Gastrocnemius medialis (tissue), 4 donors: Measurements from ENCODE around the gene PEX26. TPM values are rescaled to one million over a fixed set of nuclear protein-coding genes. Genes with fewer than 3 reads are reported as not detected.
"Not testable (repeated sequence)": the region's sequence is repeated elsewhere in the genome, so short reads cannot be mapped to it uniquely, and the experiment has no call there.

Experiments used
- ATAC-seq, 2 donors: fragments of 150-250 bp; one replicate each; pipeline ENCODE4 v1.9.1; 2016
- DNase-seq, 2 donors: peaks; one replicate each; pipeline ENCODE4 v3.0.0-alpha.2; 2019
- H3K27ac ChIP-seq, 4 donors: fragments of 200-600 bp; sonication (generic); 1 replicate in 1 of 4; 2 replicates in 3 of 4; pipeline ENCODE4 v1.5.1; 2016 to 2018; ENCODE audit warnings: mild to moderate bottlenecking in 2 of 4, moderate library complexity in 1 of 4
- H3K27me3 ChIP-seq, 3 donors: fragments of 200-600 bp; sonication (generic) in 2 of 3; 1 replicate in 1 of 3; 2 replicates in 2 of 3; pipeline versions ENCODE4 v1.5.1 to v1.6.0; 2016 to 2019; ENCODE audit warnings: mild to moderate bottlenecking in 1 of 3, moderate library complexity in 1 of 3
- H3K36me3 ChIP-seq, 2 donors: fragments of 200-600 bp; sonication (generic) in 1 of 2; one replicate each; pipeline ENCODE4 v1.5.1; 2017 to 2018
- H3K4me1 ChIP-seq, 2 donors: fragments of 200-600 bp; sonication (generic) in 1 of 2; one replicate each; pipeline ENCODE4 v1.5.1; 2016 to 2017; ENCODE audit warnings: mild to moderate bottlenecking in 2 of 2
- H3K4me3 ChIP-seq, 4 donors: fragments of 200-600 bp; sonication (generic) in 3 of 4; 1 replicate in 1 of 4; 2 replicates in 3 of 4; pipeline ENCODE4 v1.5.1; 2016 to 2019; ENCODE audit warnings: mild to moderate bottlenecking in 2 of 4
- H3K9me3 ChIP-seq, 3 donors: fragments of 200-600 bp; sonication (generic) in 2 of 3; 1 replicate in 1 of 3; 2 replicates in 2 of 3; pipeline ENCODE4 v1.5.1; 2016 to 2019
- POLR2A ChIP-seq, 2 donors: fragments of 450-650 bp; IDR thresholded peaks; one replicate each; pipeline ENCODE4 v1.6.1; 2017; ENCODE audit warnings: antibody characterized with exemption in 2 of 2, mild to moderate bottlenecking in 2 of 2, moderate library complexity in 2 of 2
- in situ Hi-C, 4 donors: fragments of 200-750 bp; cut with MboI; loops; one replicate each; pipeline versions ENCODE4 v1.15.0 to v1.8.0; 2017; ENCODE audit warnings: low sequenced_read_pairs in 4 of 4
- intact Hi-C: fragments of 100-400 bp; cut with DNase I; formaldehyde crosslinking; loops from one replicate; pipeline ENCODE4 v1.15.1; 2023; ENCODE audit warnings: low total_unique reads
- total RNA-seq, 4 donors: library from RNA; depleted of rRNA; stranded (reverse); fragments of >200 nt; gene quantifications; one replicate each; pipeline versions ENCODE4 v1.1.0 to v1.2.3, GENCODE V29; 2016
- TF ChIP-seq, protein P1 (sequence below), 5 experiments: fragments of 450-650 bp in 3 of 5; fragments of 200-600 bp in 2 of 5; sonication (generic) in 2 of 5; IDR thresholded peaks in 4 of 5; conservative IDR thresholded peaks in 1 of 5; 1 replicate in 4 of 5; 2 replicates in 1 of 5; pipeline ENCODE4 v1.5.1; 2016 to 2019; ENCODE audit warnings: antibody characterized with exemption in 5 of 5, mild to moderate bottlenecking in 3 of 5, moderate library complexity in 3 of 5

PEX26 gene
- total RNA-seq, 4 donors from 2014 or later, result 16.4 to 24.7 (median 16.8) TPM

DNA sequence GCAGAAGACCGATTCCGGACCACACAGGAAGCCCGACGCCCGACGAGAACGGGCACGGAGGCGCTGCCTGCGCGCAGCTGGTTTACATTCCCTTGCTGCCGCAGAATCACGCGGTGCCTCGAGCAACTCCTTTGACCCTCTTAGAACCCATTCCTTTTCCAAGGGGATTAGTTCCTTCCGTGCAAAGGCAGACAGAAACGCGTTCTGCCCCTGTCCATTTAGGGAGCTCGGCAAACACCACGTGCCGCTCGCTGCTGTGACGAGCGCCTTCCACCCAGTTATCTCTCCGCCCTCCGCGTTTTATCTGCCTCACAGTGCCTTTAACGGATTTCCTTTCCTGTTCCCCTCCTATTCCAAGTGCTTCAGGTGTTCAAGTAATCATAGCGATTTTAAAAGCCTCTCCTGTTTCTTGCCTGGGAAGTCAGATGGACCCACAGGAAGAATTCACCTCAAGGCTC lies 29.3 kb upstream of the PEX26 start:
- intact Hi-C loops (no loop called here), in situ Hi-C loops (no loop called here)
- no peak for DNase-seq
- Histone ChIP-seq H3K36me3 (no peaks in the 10 kb centered on the region), H3K4me1 (peaks cover 18 to 21% of the 10 kb centered on the region in 2 donors), H3K27me3 (no peaks in the 10 kb centered on the region), H3K9me3 (no peaks in the 10 kb centered on the region), H3K27ac (peak overlapping the region in 3 of 4 donors; percentile 11 to 63 (median 31)), H3K4me3 (peak overlapping the region in 3 of 4 donors; percentile 0 to 45 (median 5))
- peak; percentile 31 to 52 for ATAC-seq
- TF ChIP-seq POLR2A (IDR thresholded peaks at IDR 0.05), result peak in 1 of 2 donors; percentile 47
- TF ChIP-seq, protein P1, sequence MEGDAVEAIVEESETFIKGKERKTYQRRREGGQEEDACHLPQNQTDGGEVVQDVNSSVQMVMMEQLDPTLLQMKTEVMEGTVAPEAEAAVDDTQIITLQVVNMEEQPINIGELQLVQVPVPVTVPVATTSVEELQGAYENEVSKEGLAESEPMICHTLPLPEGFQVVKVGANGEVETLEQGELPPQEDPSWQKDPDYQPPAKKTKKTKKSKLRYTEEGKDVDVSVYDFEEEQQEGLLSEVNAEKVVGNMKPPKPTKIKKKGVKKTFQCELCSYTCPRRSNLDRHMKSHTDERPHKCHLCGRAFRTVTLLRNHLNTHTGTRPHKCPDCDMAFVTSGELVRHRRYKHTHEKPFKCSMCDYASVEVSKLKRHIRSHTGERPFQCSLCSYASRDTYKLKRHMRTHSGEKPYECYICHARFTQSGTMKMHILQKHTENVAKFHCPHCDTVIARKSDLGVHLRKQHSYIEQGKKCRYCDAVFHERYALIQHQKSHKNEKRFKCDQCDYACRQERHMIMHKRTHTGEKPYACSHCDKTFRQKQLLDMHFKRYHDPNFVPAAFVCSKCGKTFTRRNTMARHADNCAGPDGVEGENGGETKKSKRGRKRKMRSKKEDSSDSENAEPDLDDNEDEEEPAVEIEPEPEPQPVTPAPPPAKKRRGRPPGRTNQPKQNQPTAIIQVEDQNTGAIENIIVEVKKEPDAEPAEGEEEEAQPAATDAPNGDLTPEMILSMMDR (IDR thresholded peaks at IDR 0.05 in 4 of 5, conservative IDR thresholded peaks at IDR 0.05 in 1 of 5), result no peak

DNA sequence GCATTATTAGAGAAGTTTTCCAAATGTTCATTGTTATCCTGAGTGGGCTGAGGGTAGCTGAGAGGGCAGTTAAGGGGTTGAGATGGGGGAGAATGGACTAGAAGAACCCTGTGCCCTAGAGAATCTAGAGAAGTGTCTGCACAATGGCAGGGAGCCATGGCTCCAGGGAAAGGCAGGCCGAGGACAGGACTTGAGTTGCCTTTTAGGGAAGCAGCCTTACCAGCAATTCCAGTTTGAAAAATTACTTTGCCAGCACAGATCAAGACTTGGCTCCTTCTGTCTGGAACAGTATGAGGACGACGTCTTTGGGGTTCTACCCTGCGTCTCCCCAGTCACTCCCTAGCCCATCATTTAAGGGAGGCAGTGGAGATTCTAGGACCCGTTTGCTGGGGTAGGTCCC lies 27.7 kb upstream of the PEX26 start:
- in situ Hi-C loops, result loop anchor here in 1 of 4 donors (25.0 kb wide), 1 partner anchor 138 kb away; no protein-coding TSS in a partner anchor
- no peak for ATAC-seq
- TF ChIP-seq, protein P1 (IDR thresholded peaks at IDR 0.05 in 4 of 5, conservative IDR thresholded peaks at IDR 0.05 in 1 of 5), result no peak
- TF ChIP-seq POLR2A (IDR thresholded peaks at IDR 0.05), result no peak
- no peak for DNase-seq
- intact Hi-C loops, result no loop called here
- Histone ChIP-seq H3K9me3 (no peaks in the 10 kb centered on the region), H3K27me3 (no peaks in the 10 kb centered on the region), H3K36me3 (no peaks in the 10 kb centered on the region), H3K4me1 (peaks cover 2 to 6% of the 10 kb centered on the region in 2 donors), H3K27ac (no peak overlapping the region), H3K4me3 (no peak overlapping the region)

DNA sequence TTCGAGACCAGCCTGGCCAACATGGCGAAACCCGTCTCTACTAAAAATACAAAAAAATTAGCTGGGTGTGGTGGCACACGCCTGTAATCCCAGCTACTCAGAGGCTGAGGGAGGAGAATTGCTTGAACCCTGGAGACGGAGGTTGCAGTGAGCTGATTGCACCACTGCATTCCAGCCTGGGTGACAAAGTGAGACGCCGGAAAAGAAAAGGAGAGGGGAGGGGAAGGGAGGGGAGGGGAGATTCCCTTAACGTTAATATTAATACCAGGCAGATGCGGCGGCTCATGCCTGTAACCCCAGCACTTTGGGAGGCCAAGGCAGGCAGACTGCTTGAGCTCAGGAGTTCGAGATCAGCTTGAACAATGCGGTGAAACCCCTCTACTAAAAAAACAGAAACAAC lies 26.7 kb upstream of the PEX26 start:
- H3K27ac ChIP-seq, ATAC-seq, H3K9me3 ChIP-seq, DNase-seq, H3K36me3 ChIP-seq, H3K4me3 ChIP-seq, H3K27me3 ChIP-seq, intact Hi-C loops: not testable (repeated sequence)
- H3K4me1 ChIP-seq, result peaks cover 6 to 11% of the 10 kb centered on the region in 2 donors
- in situ Hi-C loops, result loop anchor here in 1 of 4 donors (25.0 kb wide), 1 partner anchor 139 kb away; no protein-coding TSS in a partner anchor

DNA sequence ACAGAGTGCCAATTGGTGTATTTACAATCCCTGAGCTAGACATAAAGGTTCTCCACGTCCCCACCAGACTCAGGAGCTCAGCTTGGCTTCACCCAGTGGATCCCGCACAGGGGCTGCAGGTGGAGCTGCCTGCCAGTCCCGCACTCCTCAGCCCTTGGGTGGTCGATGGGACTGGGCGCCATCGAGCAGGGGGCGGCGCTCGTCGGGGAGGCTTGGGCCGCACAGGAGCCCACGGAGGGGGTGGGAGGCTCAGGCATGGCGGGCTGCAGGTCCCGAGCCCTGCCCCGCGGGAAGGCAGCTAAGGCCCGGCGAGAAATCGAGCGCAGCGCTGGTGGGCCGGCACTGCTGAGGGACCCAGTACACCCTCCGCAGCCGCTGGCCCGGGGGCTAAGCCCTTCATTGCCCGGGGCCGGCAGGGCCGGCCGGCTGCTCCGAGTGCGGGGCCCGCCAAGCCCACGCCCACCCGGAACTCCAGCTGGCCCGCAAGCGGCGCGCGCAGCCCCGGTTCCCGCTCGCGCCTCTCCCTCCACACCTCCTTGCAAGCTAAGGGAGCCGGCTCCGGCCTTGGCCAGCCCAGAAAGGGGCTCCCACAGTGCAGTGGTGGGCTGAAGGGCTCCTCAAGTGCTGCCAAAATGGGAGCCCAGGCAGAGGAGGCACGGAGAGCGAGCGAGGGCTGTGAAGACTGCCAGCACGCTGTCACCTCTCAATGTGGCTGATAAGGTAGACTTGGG lies 24.4 kb upstream of the PEX26 start:
- H3K27ac ChIP-seq, H3K27me3 ChIP-seq, H3K36me3 ChIP-seq, intact Hi-C loops, H3K9me3 ChIP-seq, ATAC-seq, H3K4me3 ChIP-seq, DNase-seq: not testable (repeated sequence)
- H3K4me1 ChIP-seq, result peaks cover 29 to 34% of the 10 kb centered on the region in 2 donors
- in situ Hi-C loops, result loop anchor here in 1 of 4 donors (25.0 kb wide), 1 partner anchor 141 kb away; no protein-coding TSS in a partner anchor

DNA sequence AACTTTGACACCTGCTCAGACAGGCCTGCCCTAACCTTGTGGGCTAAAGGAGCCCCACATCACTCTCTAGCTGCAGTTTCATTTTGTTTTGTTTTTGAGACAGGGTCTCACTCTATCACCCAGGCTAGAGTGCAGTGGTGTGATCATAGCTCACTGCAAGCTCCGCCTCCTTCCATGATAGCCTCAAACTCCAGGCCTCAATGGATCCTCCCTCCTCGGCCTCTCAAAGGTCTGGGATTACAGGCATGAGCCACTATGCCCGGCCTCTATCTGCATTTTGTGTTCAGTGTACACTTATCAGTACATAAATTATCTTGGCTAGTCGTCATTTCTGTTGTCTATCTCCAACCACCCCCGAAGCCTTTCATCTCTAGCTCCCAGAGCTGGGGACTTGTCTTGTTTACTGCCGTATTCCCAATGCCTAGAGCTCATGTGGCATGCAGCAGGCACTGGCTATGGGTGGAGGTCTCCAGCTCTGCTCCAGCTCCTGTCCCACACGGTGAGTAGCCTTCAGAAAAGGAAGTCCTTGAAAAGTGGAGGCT lies 22.1 kb upstream of the PEX26 start:
- H3K27ac ChIP-seq, result peak overlapping the region; percentile 84 to 94 (median 90)
- H3K4me3 ChIP-seq, result no peak overlapping the region
- no peaks in the 10 kb centered on the region for H3K27me3 ChIP-seq
- H3K9me3 ChIP-seq, result no peaks in the 10 kb centered on the region
- peaks cover 33 to 38% of the 10 kb centered on the region in 2 donors for H3K4me1 ChIP-seq
- H3K36me3 ChIP-seq, result no peaks in the 10 kb centered on the region
- in situ Hi-C loops, result loop anchor here in 1 of 4 donors (25.0 kb wide), 1 partner anchor 143 kb away; no protein-coding TSS in a partner anchor
- TF ChIP-seq, protein P1 (IDR thresholded peaks at IDR 0.05 in 4 of 5, conservative IDR thresholded peaks at IDR 0.05 in 1 of 5), result no peak
- no peak for TF ChIP-seq POLR2A (IDR thresholded peaks at IDR 0.05)
- ATAC-seq, result peak in 1 of 2 donors; percentile 18
- intact Hi-C loops, result loop anchor here (2.0 to 5.0 kb wide), 2 partner anchors 21 to 33 kb away; partner anchors contain the start of gene MICAL3
- DNase-seq, result no peak
